Caco-2 (cell line): ENCODE measurements around the gene DGKB. TPM values are rescaled to one million over a fixed set of nuclear protein-coding genes. Genes with fewer than 3 reads are reported as not detected.

Experiments used
- BruUV-seq: library from RNA; stranded (reverse); fragments of 400-500 nt; replicated peaks from 2 replicates; lab custom pipeline; 2021; lab: Mats Ljungman, UMichigan
- CTCF ChIA-PET: fragments of 300-600 bp; sonication (Branson Sonifier 250); formaldehyde crosslinking; loops from one replicate; lab custom pipeline; 2022; ENCODE audit warnings: antibody characterized with exemption; lab: Charles Lee
- POLR2A ChIA-PET: fragments of 300-600 bp; sonication (Branson Sonifier 250); formaldehyde crosslinking; loops from one replicate; lab custom pipeline; 2022; ENCODE audit warnings: antibody characterized with exemption; lab: Charles Lee
- DNase-seq, 2 experiments: peaks; one replicate each; pipeline versions ENCODE4 v3.0.0 to v3.0.0-alpha.2; 2020 to 2022
- H3K27me3 ChIP-seq: replicated peaks from 2 replicates; pipeline ENCODE4 v1.6.0; 2011; ENCODE audit warnings: low read length; ENCODE audit not compliant: control insufficient read depth, insufficient read depth
- H3K36me3 ChIP-seq: 2 replicates; pipeline ENCODE4 v1.5.1; 2011; ENCODE audit warnings: low read length; ENCODE audit not compliant: control insufficient read depth, insufficient read depth
- H3K4me1 ChIP-seq: fragments of 250-450 bp; sonication (Bioruptor Pico); 2 replicates; pipeline ENCODE4 v1.5.1; 2020; ENCODE audit warnings: mild to moderate bottlenecking
- H3K4me3 ChIP-seq: 2 replicates; pipeline ENCODE4 v1.5.1; 2011; ENCODE audit warnings: low read depth, mild to moderate bottlenecking, control low read depth, low read length
- H3K9me3 ChIP-seq: fragments of 250-450 bp; sonication (Bioruptor Pico); 2 replicates; pipeline ENCODE4 v1.5.1; 2020; ENCODE audit warnings: mild to moderate bottlenecking, moderate library complexity
- H3K27ac Mint-ChIP-seq: one replicate; pipeline ENCODE4 v1.8.0; 2022; ENCODE audit warnings: mixed read lengths; ENCODE audit not compliant: unreplicated experiment
- H3K27me3 Mint-ChIP-seq: one replicate; pipeline ENCODE4 v1.8.0; 2022; ENCODE audit warnings: mixed read lengths; ENCODE audit not compliant: insufficient read depth, unreplicated experiment
- H3K36me3 Mint-ChIP-seq: one replicate; pipeline ENCODE4 v1.8.0; 2022; ENCODE audit warnings: mild to moderate bottlenecking, mixed read lengths; ENCODE audit not compliant: insufficient read depth, unreplicated experiment
- H3K4me1 Mint-ChIP-seq: one replicate; pipeline ENCODE4 v1.8.0; 2022; ENCODE audit warnings: low read depth, mixed read lengths; ENCODE audit not compliant: unreplicated experiment
- H3K4me3 Mint-ChIP-seq: one replicate; pipeline ENCODE4 v1.8.0; 2022; ENCODE audit warnings: mild to moderate bottlenecking, moderate library complexity, mixed read lengths; ENCODE audit not compliant: unreplicated experiment
- H3K9me3 Mint-ChIP-seq: one replicate; pipeline ENCODE4 v1.8.0; 2022; ENCODE audit warnings: mixed read lengths; ENCODE audit not compliant: unreplicated experiment
- intact Hi-C: fragments of 100-400 bp; cut with micrococcal nuclease; formaldehyde crosslinking; loops from one replicate; pipeline ENCODE4 v1.10.0; 2022; ENCODE audit not compliant: unreplicated experiment
- total RNA-seq: library from RNA; stranded (reverse); gene quantifications from 2 replicates; pipeline ENCODE4 v1.2.3, GENCODE V29; 2022
- TF ChIP-seq, protein P1 (sequence below), 2 experiments: fragments of 200-600 bp in 1 of 2; IDR thresholded peaks; 1 replicate in 1 of 2; 2 replicates in 1 of 2; pipeline versions ENCODE4 v1.5.1 to v1.8.0; 2011 to 2022; ENCODE audit warnings: antibody characterized with exemption in 1 of 2, control low read depth in 1 of 2, inconsistent platforms in 1 of 2, low read depth in 1 of 2, low read length in 1 of 2, mild to moderate bottlenecking in 1 of 2, moderate library complexity in 1 of 2; ENCODE audit not compliant: insufficient read depth in 1 of 2, severe bottlenecking in 1 of 2, unreplicated experiment in 1 of 2

Gene DGKB
- total RNA-seq, 1 experiment from 2014 or later = 0.39 TPM

DNA sequence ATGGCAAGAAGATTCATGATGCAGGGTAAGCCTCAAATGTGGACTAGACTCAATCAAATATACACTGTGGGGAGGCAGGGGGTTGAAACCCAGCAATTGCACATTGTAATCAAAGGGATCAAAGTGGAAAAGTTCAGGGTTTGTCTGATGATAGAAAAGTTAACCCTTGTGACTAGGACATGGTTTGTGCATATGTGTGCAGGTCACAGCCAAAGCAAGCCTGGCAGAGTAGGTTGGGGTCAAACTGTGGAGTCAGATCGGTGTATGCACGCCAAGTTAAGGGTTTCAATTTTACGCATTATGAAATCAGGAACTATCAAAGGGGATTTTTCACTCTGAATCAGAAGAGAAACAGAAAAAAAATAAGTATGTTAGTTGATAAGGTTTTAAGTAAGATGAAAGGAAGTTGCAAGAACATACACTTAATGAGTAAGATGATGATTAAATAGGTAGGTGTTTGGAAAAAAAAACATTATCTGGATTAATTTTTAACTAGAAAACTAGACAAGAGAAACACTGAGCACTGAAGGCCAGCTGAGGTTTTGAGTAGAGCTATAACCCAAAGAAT, 188.3 kb downstream of the DGKB start:
- TF ChIP-seq, protein P1, sequence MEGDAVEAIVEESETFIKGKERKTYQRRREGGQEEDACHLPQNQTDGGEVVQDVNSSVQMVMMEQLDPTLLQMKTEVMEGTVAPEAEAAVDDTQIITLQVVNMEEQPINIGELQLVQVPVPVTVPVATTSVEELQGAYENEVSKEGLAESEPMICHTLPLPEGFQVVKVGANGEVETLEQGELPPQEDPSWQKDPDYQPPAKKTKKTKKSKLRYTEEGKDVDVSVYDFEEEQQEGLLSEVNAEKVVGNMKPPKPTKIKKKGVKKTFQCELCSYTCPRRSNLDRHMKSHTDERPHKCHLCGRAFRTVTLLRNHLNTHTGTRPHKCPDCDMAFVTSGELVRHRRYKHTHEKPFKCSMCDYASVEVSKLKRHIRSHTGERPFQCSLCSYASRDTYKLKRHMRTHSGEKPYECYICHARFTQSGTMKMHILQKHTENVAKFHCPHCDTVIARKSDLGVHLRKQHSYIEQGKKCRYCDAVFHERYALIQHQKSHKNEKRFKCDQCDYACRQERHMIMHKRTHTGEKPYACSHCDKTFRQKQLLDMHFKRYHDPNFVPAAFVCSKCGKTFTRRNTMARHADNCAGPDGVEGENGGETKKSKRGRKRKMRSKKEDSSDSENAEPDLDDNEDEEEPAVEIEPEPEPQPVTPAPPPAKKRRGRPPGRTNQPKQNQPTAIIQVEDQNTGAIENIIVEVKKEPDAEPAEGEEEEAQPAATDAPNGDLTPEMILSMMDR (IDR thresholded peaks at IDR 0.05; ENCODE audit: insufficient read depth in 1 of 2, low read depth in 1 of 2, low read length in 1 of 2, severe bottlenecking in 1 of 2, unreplicated experiment in 1 of 2) = no peak
- H3K4me1 Mint-ChIP-seq = peaks cover 11% of the 10 kb centered on the region

DNA sequence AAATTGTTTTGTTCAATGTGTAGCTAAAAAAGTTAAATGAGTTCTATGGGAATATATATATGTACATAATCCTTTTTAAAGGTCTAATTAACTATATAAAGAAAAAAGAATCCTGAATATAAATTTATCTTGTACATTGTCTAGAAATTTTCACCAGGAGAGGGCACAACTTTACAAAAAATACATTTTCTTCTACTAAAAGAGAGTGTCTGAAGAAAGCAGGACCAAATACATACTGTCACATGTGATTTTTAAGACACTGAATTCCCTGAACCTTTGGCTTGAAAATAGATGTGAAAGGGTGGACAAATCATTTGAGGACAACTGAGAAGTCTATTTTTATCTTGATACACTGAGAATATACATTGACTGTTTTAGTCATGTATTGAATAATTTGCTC, 204.3 kb downstream of the DGKB start:
- Mint-ChIP-seq H3K36me3 (no peaks in the 10 kb centered on the region), H3K27me3 (no peaks in the 10 kb centered on the region), H3K4me1 (no peaks in the 10 kb centered on the region), H3K27ac (no peak overlapping the region), H3K9me3 (no peaks in the 10 kb centered on the region), H3K4me3 (no peak overlapping the region)
- no peaks in the 10 kb centered on the region for H3K9me3 ChIP-seq
- H3K4me1 ChIP-seq = no peaks in the 10 kb centered on the region
- no peak overlapping the region for H3K4me3 ChIP-seq
- TF ChIP-seq, protein P1 (IDR thresholded peaks at IDR 0.05; ENCODE audit: insufficient read depth in 1 of 2, low read depth in 1 of 2, low read length in 1 of 2, severe bottlenecking in 1 of 2, unreplicated experiment in 1 of 2) = no peak
- intact Hi-C loops = no loop called here
- ChIA-PET CTCF (interaction anchor here (1.0 kb wide), 1 partner anchor 318 kb away, joined by 4 read pairs; no protein-coding TSS in a partner anchor), POLR2A (no interaction called here)
- BruUV-seq = no TSS peak
- H3K27me3 ChIP-seq = no peaks in the 10 kb centered on the region
- no peak for DNase-seq
- H3K36me3 ChIP-seq = no peaks in the 10 kb centered on the region

More for the DNA sequence above, 188.3 kb downstream of the DGKB start:
- Mint-ChIP-seq H3K27ac (no peak overlapping the region), H3K36me3 (no peaks in the 10 kb centered on the region), H3K27me3 (peaks cover 4% of the 10 kb centered on the region), H3K4me3 (no peak overlapping the region), H3K9me3 (no peaks in the 10 kb centered on the region)
- Histone ChIP-seq H3K9me3 (no peaks in the 10 kb centered on the region), H3K4me1 (no peaks in the 10 kb centered on the region), H3K4me3 (no peak overlapping the region), H3K27me3 (no peaks in the 10 kb centered on the region), H3K36me3 (no peaks in the 10 kb centered on the region)
- CTCF ChIA-PET = no interaction called here
- POLR2A ChIA-PET = interaction anchor here (0.7 kb wide), 1 partner anchor 1706 kb away, joined by 8 read pairs; no protein-coding TSS in a partner anchor
- intact Hi-C loops = loop anchor here (10.0 kb wide), 2 partner anchors 591 to 1361 kb away; no protein-coding TSS in a partner anchor
- no TSS peak for BruUV-seq
- no peak for DNase-seq

DNA sequence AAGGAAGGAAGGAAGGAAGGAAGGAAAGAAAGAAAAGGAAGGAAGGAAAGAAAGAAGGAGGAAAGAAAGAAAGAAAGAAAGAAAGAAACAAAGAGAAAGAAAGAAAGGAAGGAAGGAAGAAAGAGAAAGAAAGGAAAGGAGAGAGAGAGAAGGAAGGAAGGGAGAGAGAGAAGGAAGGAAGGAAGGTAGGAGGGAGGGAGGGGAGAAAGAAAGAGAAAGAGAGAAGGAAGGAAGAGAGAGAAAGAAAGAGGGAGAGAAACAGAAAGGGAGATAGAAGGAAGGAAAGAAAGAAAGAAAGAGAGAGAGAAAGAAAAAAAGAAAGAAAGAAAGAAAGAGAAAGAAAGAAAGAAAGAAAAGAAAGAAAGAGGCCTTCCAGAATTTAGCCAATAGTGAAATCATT, 204.9 kb downstream of the DGKB start:
- POLR2A ChIA-PET = no interaction called here
- no peaks in the 10 kb centered on the region for H3K4me1 ChIP-seq
- H3K36me3 ChIP-seq = no peaks in the 10 kb centered on the region
- no peaks in the 10 kb centered on the region for H3K9me3 ChIP-seq
- Mint-ChIP-seq H3K27ac (no peak overlapping the region), H3K4me1 (no peaks in the 10 kb centered on the region), H3K4me3 (no peak overlapping the region), H3K9me3 (no peaks in the 10 kb centered on the region), H3K27me3 (no peaks in the 10 kb centered on the region), H3K36me3 (no peaks in the 10 kb centered on the region)
- no peak for DNase-seq
- CTCF ChIA-PET = interaction anchor here (1.0 kb wide), 1 partner anchor 318 kb away, joined by 4 read pairs; no protein-coding TSS in a partner anchor
- H3K27me3 ChIP-seq = no peaks in the 10 kb centered on the region
- intact Hi-C loops = no loop called here
- no TSS peak for BruUV-seq
- TF ChIP-seq, protein P1 (IDR thresholded peaks at IDR 0.05; ENCODE audit: insufficient read depth in 1 of 2, low read depth in 1 of 2, low read length in 1 of 2, severe bottlenecking in 1 of 2, unreplicated experiment in 1 of 2) = no peak
- H3K4me3 ChIP-seq = no peak overlapping the region
